HEK293 (cell line): ENCODE data around the gene CLMN.

Source experiments
- CTCF ChIA-PET: fragments of 350-600 bp; formaldehyde crosslinking; extraction: SDS; loops from one replicate; lab custom pipeline; 2021; ENCODE audit warnings: antibody characterized with exemption; lab: Yijun Ruan, JAX
- POLR2A ChIA-PET: fragments of 300-600 bp; formaldehyde crosslinking; extraction: SDS; loops from one replicate; lab custom pipeline; 2020; ENCODE audit warnings: antibody characterized with exemption, inconsistent platforms; lab: Yijun Ruan, JAX
- H3K27ac ChIP-seq: fragments of 200-500 bp; sonication (Bioruptor generic); 2 replicates; pipeline ENCODE4 v1.5.1; 2014; ENCODE audit warnings: low read depth, low read length, control low read depth, inconsistent platforms; ENCODE audit errors: extremely low read depth
- H3K36me3 ChIP-seq, 2 experiments: fragments of 200-500 bp in 1 of 2; sonication (Bioruptor generic) in 1 of 2; 1 replicate in 1 of 2; 2 replicates in 1 of 2; pipeline ENCODE4 v1.5.1; 2014 to 2017; ENCODE audit warnings: inconsistent platforms in 2 of 2, low read length in 2 of 2; ENCODE audit not compliant: control insufficient read depth in 2 of 2, insufficient read depth in 1 of 2
- H3K4me1 ChIP-seq: fragments of 200-500 bp; sonication (Bioruptor generic); 2 replicates; pipeline ENCODE4 v1.5.1; 2014; ENCODE audit warnings: mild to moderate bottlenecking, low read length, inconsistent platforms; ENCODE audit not compliant: control insufficient read depth, insufficient read depth
- H3K4me3 ChIP-seq: 2 replicates; pipeline ENCODE4 v1.5.1; 2011; ENCODE audit warnings: low read depth, mild to moderate bottlenecking, control low read depth, low read length, moderate library complexity
- H3K9me3 ChIP-seq: fragments of 200-500 bp; sonication (Bioruptor generic); 2 replicates; pipeline ENCODE4 v1.5.1; 2014; ENCODE audit warnings: low read depth, low read length, inconsistent platforms; ENCODE audit not compliant: control insufficient read depth, insufficient read depth
- ELK4 ChIP-seq: IDR thresholded peaks from 2 replicates; pipeline ENCODE4 v1.6.1; 2011; ENCODE audit warnings: mild to moderate bottlenecking, low read depth, low read length, borderline replicate concordance
- KLF1 ChIP-seq: fragments of 450-650 bp; formaldehyde crosslinking; IDR thresholded peaks from 2 replicates; pipeline ENCODE4 v1.5.1; 2016; ENCODE audit warnings: missing biosample characterization, missing genetic modification characterization
- SCRT1 ChIP-seq: fragments of 450-650 bp; formaldehyde crosslinking; IDR thresholded peaks from 2 replicates; pipeline ENCODE4 v1.5.1; 2016; ENCODE audit warnings: missing biosample characterization, missing genetic modification characterization, borderline replicate concordance
- YY1 ChIP-seq: fragments of 450-650 bp; formaldehyde crosslinking; IDR thresholded peaks from 2 replicates; pipeline ENCODE4 v1.5.1; 2018; ENCODE audit warnings: missing biosample characterization, missing genetic modification characterization
- ZBTB11 ChIP-seq: fragments of 450-650 bp; formaldehyde crosslinking; conservative IDR thresholded peaks from 2 replicates; pipeline ENCODE4 v1.5.1; 2016; ENCODE audit warnings: low read depth, missing biosample characterization, missing genetic modification characterization
- ZBTB48 ChIP-seq: fragments of 450-650 bp; formaldehyde crosslinking; IDR thresholded peaks from 2 replicates; pipeline ENCODE4 v1.5.1; 2016; ENCODE audit warnings: missing biosample characterization, missing genetic modification characterization
- ZBTB8A ChIP-seq: fragments of 450-650 bp; formaldehyde crosslinking; IDR thresholded peaks from 2 replicates; pipeline ENCODE4 v1.5.1; 2016; ENCODE audit warnings: missing biosample characterization, missing genetic modification characterization
- ZFP3 ChIP-seq: fragments of 450-650 bp; formaldehyde crosslinking; IDR thresholded peaks from 2 replicates; pipeline ENCODE4 v1.5.1; 2016; ENCODE audit warnings: low read depth, missing biosample characterization, missing genetic modification characterization
- ZNF221 ChIP-seq: fragments of 450-650 bp; formaldehyde crosslinking; IDR thresholded peaks from 2 replicates; pipeline ENCODE4 v1.5.1; 2017; ENCODE audit warnings: missing biosample characterization, missing genetic modification characterization, borderline replicate concordance
- ZNF26 ChIP-seq: fragments of 450-650 bp; formaldehyde crosslinking; IDR thresholded peaks from 2 replicates; pipeline ENCODE4 v1.5.1; 2016; ENCODE audit warnings: missing biosample characterization, missing genetic modification characterization
- ZNF292 ChIP-seq: fragments of 450-650 bp; formaldehyde crosslinking; IDR thresholded peaks from 2 replicates; pipeline ENCODE4 v1.5.1; 2016; ENCODE audit warnings: low read depth, missing biosample characterization, missing genetic modification characterization, borderline replicate concordance
- ZNF510 ChIP-seq: fragments of 450-650 bp; formaldehyde crosslinking; IDR thresholded peaks from 2 replicates; pipeline ENCODE4 v1.5.1; 2018; ENCODE audit warnings: mild to moderate bottlenecking, missing genetic modification characterization, missing biosample characterization; ENCODE audit not compliant: insufficient replicate concordance
- ZNF530 ChIP-seq: fragments of 450-650 bp; formaldehyde crosslinking; IDR thresholded peaks from 2 replicates; pipeline ENCODE4 v1.5.1; 2016; ENCODE audit warnings: low read depth, missing biosample characterization, missing genetic modification characterization
- ZNF560 ChIP-seq: fragments of 450-650 bp; formaldehyde crosslinking; IDR thresholded peaks from 2 replicates; pipeline ENCODE4 v1.5.1; 2017; ENCODE audit warnings: missing biosample characterization, missing genetic modification characterization, borderline replicate concordance
- ZNF610 ChIP-seq: fragments of 450-650 bp; formaldehyde crosslinking; IDR thresholded peaks from 2 replicates; pipeline ENCODE4 v1.5.1; 2016; ENCODE audit warnings: missing biosample characterization, missing genetic modification characterization, borderline replicate concordance
- ZNF670 ChIP-seq: fragments of 450-650 bp; formaldehyde crosslinking; IDR thresholded peaks from 2 replicates; pipeline ENCODE4 v1.5.1; 2016; ENCODE audit warnings: missing biosample characterization, missing genetic modification characterization, low read depth
- ZNF692 ChIP-seq: fragments of 450-650 bp; formaldehyde crosslinking; IDR thresholded peaks from 2 replicates; pipeline ENCODE4 v1.5.1; 2016; ENCODE audit warnings: missing biosample characterization, missing genetic modification characterization
- ZNF704 ChIP-seq: fragments of 450-650 bp; formaldehyde crosslinking; IDR thresholded peaks from 2 replicates; pipeline ENCODE4 v1.5.1; 2016; ENCODE audit warnings: missing biosample characterization, missing genetic modification characterization
- ZNF768 ChIP-seq: fragments of 450-650 bp; formaldehyde crosslinking; IDR thresholded peaks from 2 replicates; pipeline ENCODE4 v1.5.1; 2018; ENCODE audit warnings: missing biosample characterization, mild to moderate bottlenecking, missing genetic modification characterization
- ZSCAN30 ChIP-seq: fragments of 450-650 bp; IDR thresholded peaks from 2 replicates; pipeline ENCODE4 v1.5.1; 2018; ENCODE audit warnings: missing biosample characterization, mild to moderate bottlenecking, missing genetic modification characterization, moderate library complexity

The CLMN gene

GRCh38 chr14:95313190-95313589, 6.5 kb downstream of the CLMN start:
- TF ChIP-seq ZNF510 (tag by site-specific recombination), result no peak
- TF ChIP-seq ZNF610 (tag by site-specific recombination), result no peak
- no peak for TF ChIP-seq ZFP3 (tag by site-specific recombination)
- TF ChIP-seq ZNF530 (tag by site-specific recombination), result no peak
- TF ChIP-seq ZNF704 (tag by site-specific recombination), result no peak
- no peak for TF ChIP-seq ZSCAN30
- no peak for TF ChIP-seq ZBTB8A (tag by site-specific recombination)
- TF ChIP-seq KLF1 (tag by site-specific recombination), result no peak
- no peak for TF ChIP-seq ZNF768
- TF ChIP-seq ZBTB11 (tag by site-specific recombination), result no peak
- no peak for TF ChIP-seq YY1
- no peak for TF ChIP-seq ELK4
- TF ChIP-seq ZNF221 (tag by site-specific recombination), result no peak
- no peak for TF ChIP-seq ZNF292
- no peak for TF ChIP-seq ZNF692 (tag by site-specific recombination)
- no peak for TF ChIP-seq ZNF670 (tag by site-specific recombination)
- TF ChIP-seq SCRT1 (tag by site-specific recombination), result no peak
- TF ChIP-seq ZNF26 (tag by site-specific recombination), result no peak
- TF ChIP-seq ZBTB48 (tag by site-specific recombination), result no peak
- TF ChIP-seq ZNF560 (tag by site-specific recombination), result no peak
- Histone ChIP-seq H3K4me3 (no peak overlapping the region), H3K27ac (no peak overlapping the region), H3K9me3 (no peaks in the 10 kb centered on the region), H3K36me3 (no peaks in the 10 kb centered on the region), H3K4me1 (no peaks in the 10 kb centered on the region)
- POLR2A ChIA-PET, result no interaction called here
- CTCF ChIA-PET, result no interaction called here
